Measurements from ENCODE around the gene PTBP3. TPM values are rescaled to one million over a fixed set of nuclear protein-coding genes. Genes with fewer than 3 reads are reported as not detected.

Gene PTBP3
- total RNA-seq, 1 donor from 2014 or later = 12.7 TPM

GRCh38 chr9:112332214-112332613 lies 1.2 kb downstream of the PTBP3 start:
- no peaks in the 10 kb centered on the region for H3K27me3 ChIP-seq (ENCODE audit: low read depth)
- intact Hi-C loops (cut with micrococcal nuclease) = no loop called here
- no peaks in the 10 kb centered on the region for H3K36me3 ChIP-seq
- H3K27ac ChIP-seq (replicated peaks) = peak overlapping the region; percentile 99
- H3K4me1 ChIP-seq = peaks cover 43% of the 10 kb centered on the region
- H3K4me3 ChIP-seq = peak overlapping the region; percentile 96
- TF ChIP-seq, protein P1, sequence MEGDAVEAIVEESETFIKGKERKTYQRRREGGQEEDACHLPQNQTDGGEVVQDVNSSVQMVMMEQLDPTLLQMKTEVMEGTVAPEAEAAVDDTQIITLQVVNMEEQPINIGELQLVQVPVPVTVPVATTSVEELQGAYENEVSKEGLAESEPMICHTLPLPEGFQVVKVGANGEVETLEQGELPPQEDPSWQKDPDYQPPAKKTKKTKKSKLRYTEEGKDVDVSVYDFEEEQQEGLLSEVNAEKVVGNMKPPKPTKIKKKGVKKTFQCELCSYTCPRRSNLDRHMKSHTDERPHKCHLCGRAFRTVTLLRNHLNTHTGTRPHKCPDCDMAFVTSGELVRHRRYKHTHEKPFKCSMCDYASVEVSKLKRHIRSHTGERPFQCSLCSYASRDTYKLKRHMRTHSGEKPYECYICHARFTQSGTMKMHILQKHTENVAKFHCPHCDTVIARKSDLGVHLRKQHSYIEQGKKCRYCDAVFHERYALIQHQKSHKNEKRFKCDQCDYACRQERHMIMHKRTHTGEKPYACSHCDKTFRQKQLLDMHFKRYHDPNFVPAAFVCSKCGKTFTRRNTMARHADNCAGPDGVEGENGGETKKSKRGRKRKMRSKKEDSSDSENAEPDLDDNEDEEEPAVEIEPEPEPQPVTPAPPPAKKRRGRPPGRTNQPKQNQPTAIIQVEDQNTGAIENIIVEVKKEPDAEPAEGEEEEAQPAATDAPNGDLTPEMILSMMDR (IDR thresholded peaks at IDR 0.05; ENCODE audit: borderline replicate concordance) = no peak
- H3K9me3 ChIP-seq (replicated peaks) = no peaks in the 10 kb centered on the region
- no peak for DNase-seq

DNA sequence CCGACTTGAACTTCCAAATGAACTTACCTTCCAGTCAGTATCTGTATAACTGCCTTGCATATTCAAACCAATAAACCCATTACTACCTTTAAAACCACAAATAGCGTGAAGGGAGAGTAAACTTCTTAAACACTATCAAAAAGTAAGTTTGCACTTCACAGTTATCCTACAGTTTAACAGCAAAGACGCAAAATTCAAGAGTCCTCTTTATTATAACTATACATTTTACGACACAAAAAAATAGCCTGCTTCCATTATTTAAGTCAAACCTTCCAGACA lies 1.8 kb downstream of the PTBP3 start:
- intact Hi-C loops (cut with micrococcal nuclease) = no loop called here
- no peak for DNase-seq
- no peaks in the 10 kb centered on the region for H3K36me3 ChIP-seq
- peak overlapping the region; percentile 96 for H3K4me3 ChIP-seq
- peaks cover 43% of the 10 kb centered on the region for H3K4me1 ChIP-seq
- H3K27me3 ChIP-seq (ENCODE audit: low read depth) = no peaks in the 10 kb centered on the region
- TF ChIP-seq, protein P1 (IDR thresholded peaks at IDR 0.05; ENCODE audit: borderline replicate concordance) = no peak
- no peaks in the 10 kb centered on the region for H3K9me3 ChIP-seq (replicated peaks)
- peak overlapping the region; percentile 22 for H3K27ac ChIP-seq (replicated peaks)

DNA sequence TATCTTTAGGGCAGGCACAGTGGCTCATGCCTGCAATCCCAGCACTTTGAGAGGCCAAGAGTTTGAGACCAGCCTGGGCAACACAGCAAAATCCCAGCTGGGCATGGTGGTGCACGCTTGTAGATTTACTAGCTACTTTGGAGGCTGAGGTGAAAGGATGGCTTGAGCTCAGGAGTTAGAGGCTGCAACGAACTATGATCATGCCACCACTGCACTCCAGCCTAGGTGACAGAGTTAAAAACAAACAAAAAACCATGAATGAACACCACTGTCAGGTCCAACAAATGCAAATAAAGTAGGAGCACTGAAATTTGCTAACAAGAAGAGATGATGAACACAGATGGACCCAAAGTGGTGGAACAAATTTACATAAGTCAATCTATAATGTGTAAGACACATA lies 4.9 kb downstream of the PTBP3 start:
- Histone ChIP-seq H3K9me3 (replicated peaks) (peaks cover 10% of the 10 kb centered on the region), H3K27me3 (ENCODE audit: low read depth) (no peaks in the 10 kb centered on the region), H3K27ac (replicated peaks) (no peak overlapping the region), H3K36me3 (no peaks in the 10 kb centered on the region), H3K4me3 (no peak overlapping the region), H3K4me1 (peaks cover 47% of the 10 kb centered on the region)
- DNase-seq = no peak
- TF ChIP-seq, protein P1 (IDR thresholded peaks at IDR 0.05; ENCODE audit: borderline replicate concordance) = no peak
- intact Hi-C loops (cut with micrococcal nuclease) = no loop called here

DNA sequence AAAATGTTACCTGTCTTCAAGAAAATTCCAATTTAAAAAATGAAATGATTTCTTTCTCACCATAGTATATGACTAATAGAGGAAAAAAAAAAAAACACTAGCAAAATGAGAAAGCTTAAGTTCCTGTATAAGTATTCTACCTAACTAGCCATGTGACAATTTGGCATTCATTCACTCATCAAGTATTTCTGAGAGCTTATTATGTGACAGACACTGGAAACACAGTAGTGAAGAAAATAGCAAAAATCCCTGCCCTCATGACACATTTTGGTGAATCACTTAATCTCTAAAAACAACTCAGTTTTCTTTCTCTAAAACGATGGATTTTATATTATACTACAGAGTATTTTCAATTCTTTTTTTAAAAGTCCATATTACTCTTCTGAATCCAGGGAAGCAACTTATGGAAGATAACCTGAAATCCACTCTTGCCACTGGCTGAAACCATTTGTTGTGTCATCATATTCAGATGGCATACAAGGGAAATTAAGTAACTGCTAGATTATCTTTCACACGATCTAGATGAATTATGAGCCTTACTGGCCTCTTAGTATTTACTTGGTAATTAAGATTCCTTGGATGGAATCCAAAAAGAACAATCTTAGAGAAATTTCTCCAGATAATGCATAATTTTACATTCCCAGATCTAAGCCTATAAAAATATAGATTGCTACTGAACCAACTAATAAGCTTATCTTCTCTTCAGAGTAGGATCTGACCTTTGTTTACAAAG lies 5.5 kb downstream of the PTBP3 start:
- no peak overlapping the region for H3K4me3 ChIP-seq
- TF ChIP-seq, protein P1 (IDR thresholded peaks at IDR 0.05; ENCODE audit: borderline replicate concordance) = no peak
- H3K9me3 ChIP-seq (replicated peaks) = peaks cover 17% of the 10 kb centered on the region
- H3K27me3 ChIP-seq (ENCODE audit: low read depth) = no peaks in the 10 kb centered on the region
- no peak overlapping the region for H3K27ac ChIP-seq (replicated peaks)
- peaks cover 41% of the 10 kb centered on the region for H3K4me1 ChIP-seq
- intact Hi-C loops (cut with micrococcal nuclease) = no loop called here
- H3K36me3 ChIP-seq = peaks cover 5% of the 10 kb centered on the region
- no peak for DNase-seq

DNA sequence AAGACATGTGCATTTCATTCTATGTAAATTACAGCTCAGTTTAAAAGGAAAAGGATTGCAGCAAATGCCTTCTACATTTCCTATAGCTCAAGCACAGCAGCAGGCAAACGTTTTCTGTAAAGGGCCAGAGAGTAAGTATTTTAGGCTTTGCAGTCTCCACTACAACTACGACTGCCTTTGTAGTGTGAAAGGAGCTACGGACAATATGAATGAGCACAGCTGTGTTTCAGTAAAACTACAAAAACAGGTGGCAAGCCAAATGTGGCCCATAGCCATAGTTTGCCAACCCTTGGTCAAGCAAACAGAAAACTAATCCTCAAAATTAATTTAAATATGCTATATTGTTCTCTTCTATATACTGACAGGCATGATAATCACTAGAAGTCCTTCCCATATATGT lies 7.2 kb downstream of the PTBP3 start:
- Histone ChIP-seq H3K27me3 (ENCODE audit: low read depth) (no peaks in the 10 kb centered on the region), H3K4me1 (peaks cover 28% of the 10 kb centered on the region), H3K9me3 (replicated peaks) (peaks cover 18% of the 10 kb centered on the region), H3K4me3 (no peak overlapping the region), H3K36me3 (peaks cover 5% of the 10 kb centered on the region), H3K27ac (replicated peaks) (no peak overlapping the region)
- DNase-seq = no peak
- TF ChIP-seq, protein P1 (IDR thresholded peaks at IDR 0.05; ENCODE audit: borderline replicate concordance) = no peak
- intact Hi-C loops (cut with micrococcal nuclease) = no loop called here

Data from left ventricle myocardium inferior (tissue), 1 donor.